HG03521 (cell line): ENCODE measurements around the gene PRIM1.
A peak's percentile ranks its signal among the peaks of the same experiment; 100 is the strongest.
"Not testable (repeated sequence)": the region's sequence is repeated elsewhere in the genome, so short reads cannot be mapped to it uniquely, and the experiment has no call there.

Experiments used
- ATAC-seq: cut with Tn5 transposase; IDR thresholded peaks from one replicate; pipeline ENCODE4 v1.9.1; 2021; ENCODE audit warnings: mild to moderate bottlenecking, moderate library complexity; ENCODE audit not compliant: unreplicated experiment

Gene PRIM1

DNA sequence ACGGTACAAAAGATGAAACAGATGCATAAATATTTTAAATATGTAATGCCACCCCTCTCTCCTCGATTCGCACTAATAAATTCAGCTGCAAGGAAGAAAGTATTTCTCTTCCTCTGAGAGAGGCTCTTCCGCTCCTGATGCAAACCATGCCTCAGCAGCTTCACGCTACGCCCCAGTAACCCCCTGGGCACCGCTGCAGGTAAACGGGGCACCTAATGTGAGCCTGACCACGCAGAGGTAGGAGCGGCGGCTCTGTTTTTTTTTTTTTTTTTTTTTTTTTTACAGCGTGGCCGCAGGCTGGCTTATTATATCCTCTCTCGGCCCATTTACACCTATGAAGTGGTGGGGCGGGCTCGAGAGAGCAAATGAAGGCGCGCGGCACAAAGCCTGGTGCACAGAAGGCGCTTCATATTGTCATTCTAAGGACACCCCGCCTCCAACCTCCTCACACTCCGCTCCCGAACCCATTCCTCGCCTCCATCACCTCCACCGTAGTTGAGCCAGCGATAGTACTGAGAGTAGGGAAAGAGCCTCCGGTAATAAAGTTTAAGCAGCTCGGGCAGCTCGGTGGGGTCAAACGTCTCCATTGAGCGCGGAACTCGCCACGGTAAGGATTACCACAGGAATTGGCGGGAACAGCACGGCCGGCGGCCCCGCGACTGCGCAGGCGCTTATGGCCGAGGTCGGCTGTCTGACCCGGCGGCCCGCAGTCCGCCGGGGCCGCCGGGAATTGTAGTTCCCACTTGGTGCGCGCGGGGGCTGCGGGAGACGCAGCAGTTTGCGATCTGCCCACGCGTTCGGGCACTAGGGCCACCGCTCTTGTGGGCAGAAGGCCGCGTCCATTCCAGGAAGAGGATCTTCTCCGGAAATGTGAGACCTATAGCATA is at the start of gene PRIM1:
Gene PRIM1, minus strand, starts transcription at position 612 of the 887 bp plus-strand sequence. Its CDS starts 25 bp downstream, at position 587.
- ATAC-seq, result peak; percentile 84

DNA sequence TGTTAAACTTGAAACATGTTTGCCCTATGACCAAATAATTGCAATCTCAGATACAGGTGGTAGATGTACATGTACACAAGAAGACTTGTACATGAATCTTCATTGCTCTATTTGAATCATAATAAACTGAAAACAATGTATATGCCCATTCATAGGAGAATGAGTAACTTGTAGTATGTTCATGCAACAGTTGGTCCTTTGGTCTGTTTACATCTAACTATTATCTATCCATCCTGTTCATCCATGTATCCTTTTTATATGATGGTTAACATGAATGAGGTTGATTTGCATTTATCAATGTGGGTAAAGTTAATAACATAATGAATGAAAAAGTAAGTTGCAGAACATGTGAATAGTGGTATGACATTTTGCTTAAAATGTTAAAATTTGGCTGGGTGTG is 48.1 kb upstream of the PRIM1 start:
- ATAC-seq, result no peak

DNA sequence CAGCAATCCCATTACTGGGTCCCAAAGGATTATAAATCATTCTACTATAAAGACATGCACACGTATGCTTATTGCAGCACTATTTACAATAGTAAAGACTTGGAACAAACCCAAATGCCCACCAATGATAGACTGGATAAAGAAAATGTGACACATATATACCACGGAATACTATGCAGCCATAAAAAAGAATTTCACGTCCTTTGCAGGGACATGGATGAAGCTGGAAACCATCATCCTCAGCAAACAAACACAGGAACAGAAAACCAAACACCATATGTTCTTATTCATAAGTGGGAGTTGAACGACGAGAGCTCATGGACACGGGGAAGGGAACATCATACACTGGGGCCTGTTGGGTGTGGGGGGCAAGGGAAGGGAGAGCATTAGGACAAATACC is 47.2 kb upstream of the PRIM1 start:
- ATAC-seq, result not testable (repeated sequence)

DNA sequence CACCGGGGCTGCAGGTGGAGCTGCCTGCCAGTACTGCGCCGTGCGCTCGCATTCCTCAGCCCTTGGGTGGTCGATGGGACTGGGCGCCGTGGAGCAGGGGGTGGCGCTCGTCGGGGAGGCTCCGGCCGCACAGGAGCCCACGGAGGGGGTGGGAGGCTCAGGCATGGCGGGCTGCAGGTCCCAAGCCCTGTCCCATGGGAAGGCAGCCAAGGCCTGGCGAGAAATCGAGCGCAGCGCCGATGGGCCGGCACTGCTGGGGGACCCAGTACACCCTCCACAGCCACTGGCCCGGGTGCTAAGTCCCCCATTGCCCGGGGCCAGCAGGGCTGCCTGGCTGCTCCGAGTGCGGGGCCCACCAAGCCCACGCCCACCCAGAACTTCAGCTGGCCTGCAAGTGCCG is 43.7 kb upstream of the PRIM1 start:
- ATAC-seq, result not testable (repeated sequence)

DNA sequence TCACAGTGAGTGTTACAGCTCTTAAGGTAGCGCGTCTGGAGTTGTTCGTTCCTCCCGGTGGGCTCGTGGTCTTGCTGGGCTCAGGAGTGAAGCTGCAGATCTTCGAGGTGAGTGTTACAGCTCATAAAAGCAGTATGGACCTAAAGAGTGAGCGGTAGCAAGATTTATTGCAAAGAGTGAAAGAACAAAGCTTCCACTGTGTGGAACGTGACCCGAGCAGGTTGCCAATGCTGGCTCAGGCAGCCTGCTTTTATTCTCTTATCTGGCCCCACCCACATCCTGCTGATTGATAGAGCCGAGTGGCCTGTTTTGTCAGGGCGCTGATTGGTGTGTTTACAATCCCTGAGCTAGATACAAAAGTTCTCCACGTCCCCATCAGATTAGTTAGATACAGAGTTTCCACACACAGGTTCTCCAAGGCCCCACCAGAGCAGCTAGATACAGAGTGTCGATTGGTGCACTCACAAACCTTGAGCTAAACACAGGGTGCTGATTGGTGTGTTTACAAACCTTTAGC is 43.0 kb upstream of the PRIM1 start:
- not testable (repeated sequence) for ATAC-seq

DNA sequence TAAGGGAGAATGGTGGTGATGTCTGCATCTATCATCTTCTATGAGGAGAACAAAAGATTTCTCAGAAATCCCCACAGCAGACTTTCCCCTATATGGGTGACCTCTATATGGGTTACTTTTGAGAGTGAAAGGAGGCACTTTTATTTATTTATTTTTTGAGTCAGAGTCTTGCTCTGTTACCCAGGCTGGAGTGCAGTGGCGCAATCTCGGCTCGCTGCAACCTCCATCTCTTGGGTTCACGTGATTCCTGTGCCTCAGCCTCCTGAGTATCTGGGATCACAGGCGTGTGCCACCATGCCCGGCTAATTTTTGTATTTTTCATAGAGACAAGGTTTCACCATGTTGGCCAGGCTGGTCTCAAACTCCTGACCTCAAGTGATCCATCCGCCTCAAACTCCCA is 41.0 kb upstream of the PRIM1 start:
- not testable (repeated sequence) for ATAC-seq

DNA sequence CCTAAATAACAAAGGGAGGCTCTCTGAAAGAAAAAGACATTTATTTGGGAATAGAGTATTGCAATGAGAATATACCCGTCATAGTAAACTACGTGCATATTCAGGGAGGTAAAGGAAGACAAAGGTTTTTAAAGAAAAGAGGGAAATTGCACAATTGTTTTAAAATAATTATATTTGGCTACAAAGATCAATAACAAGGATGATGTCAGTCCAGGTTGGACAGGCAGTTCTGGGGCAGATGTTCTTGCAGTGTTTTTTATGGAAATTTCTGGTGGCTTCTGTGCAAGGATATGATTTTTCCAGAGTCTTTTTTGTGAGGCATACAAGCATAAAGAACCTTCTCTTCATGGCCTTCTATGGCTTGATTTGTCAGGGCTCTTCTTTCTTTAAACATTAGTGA is 40.6 kb upstream of the PRIM1 start:
- no peak for ATAC-seq

DNA sequence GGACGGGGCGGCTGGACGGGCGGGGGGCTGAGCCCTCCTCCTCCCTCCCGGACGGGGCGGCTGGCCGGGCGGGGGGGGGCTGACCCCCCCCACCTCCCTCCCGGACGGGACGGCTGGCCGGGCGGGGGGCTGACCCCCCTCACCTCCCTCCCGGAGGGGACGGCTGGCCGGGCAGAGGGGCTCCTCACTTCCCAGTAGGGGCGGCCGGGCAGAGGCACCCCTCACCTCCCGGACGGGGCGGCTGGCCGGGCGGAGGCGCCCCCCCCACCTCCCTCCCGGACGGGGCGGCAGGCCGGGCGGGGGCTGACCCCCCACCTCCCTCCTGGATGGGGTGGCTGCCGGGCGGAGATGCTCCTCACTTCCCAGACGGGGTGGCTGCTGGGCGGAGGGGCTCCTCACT is 37.3 kb upstream of the PRIM1 start:
- not testable (repeated sequence) for ATAC-seq

DNA sequence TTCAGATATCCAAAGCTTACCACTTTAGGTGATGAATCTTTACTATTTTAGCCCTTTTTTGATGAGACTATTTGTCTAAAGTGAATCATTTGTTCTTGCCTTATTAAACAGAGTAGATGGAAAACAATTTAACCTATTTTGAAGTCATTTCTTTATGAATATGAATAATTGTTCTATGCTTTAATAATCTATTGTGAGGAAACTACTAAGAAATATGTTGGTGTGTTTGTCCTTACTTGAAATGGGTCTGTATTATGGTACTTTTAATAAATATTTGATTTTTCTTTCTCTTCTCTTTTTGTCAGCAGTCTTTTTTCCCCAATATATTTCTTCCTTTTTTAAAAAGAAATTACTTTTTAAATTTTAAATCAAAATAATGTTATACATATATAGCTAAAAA is 35.4 kb upstream of the PRIM1 start:
- ATAC-seq, result no peak

DNA sequence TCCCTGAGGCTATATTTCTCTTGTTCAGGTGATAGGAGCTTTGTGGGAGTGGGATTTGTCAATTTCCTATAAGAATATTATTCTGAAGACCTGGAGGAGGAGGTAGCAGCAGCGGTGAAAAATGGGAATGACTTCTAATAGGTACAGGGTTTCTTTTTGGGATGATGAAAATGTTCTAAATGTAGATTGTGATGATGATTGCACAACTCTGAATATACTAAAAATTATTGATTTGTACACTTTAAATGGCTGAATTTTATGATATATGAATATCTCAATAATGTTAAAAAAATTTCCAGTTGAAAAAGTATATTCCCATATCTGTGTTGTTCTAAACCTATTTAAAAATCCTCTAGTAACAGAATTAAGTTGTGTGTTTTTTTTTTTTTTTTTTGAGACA is 33.8 kb upstream of the PRIM1 start:
- no peak for ATAC-seq

DNA sequence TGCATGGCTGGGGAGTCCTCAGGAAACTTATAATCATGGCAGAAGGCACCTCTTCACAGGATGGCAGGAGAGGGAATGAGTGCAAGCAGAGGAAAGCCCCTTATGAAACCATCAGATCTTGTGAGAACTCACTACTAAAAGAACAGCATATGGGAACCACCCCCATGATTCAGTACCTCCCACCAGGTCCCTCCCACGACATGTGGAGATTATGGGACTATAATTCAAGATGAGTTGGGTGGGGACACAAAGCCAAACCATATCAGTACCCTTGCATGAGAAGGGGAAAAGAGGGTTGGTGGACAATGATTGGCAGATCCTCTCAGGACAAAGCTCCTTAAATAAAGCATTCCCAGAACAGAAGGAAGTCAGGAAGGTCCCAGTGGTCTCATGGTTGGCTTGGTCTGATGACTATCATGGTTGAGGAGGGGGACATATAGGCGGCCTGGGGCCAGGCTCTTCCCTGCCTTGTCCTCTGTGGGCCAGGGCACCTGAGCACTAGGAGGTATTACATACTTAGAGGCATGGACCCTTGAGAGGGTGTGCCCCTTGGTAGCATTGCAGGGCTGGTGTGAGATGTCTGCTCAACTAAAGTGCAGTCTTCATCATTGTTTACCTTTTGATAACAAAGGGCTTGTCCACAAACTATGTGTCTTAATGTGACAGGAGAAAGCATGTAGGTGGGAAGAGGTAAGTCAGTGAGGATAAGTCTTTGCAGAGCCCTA is 33.2 kb upstream of the PRIM1 start:
- no peak for ATAC-seq

DNA sequence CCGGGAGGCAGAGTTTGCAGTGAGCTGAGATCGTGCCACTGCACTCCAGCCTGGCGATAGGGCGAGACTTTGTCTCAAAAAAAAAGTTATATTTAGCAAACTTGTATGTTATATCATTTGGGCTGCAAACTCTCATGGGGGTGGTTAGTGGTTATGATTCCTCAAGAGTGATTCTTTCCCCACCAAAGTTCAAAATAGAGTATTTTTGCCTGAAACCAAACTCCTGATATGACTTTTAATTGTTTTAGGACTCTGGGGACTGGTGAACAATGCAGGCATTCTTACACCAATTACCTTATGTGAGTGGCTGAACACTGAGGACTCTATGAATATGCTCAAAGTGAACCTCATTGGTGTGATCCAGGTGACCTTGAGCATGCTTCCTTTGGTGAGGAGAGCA is 29.6 kb upstream of the PRIM1 start:
- no peak for ATAC-seq

DNA sequence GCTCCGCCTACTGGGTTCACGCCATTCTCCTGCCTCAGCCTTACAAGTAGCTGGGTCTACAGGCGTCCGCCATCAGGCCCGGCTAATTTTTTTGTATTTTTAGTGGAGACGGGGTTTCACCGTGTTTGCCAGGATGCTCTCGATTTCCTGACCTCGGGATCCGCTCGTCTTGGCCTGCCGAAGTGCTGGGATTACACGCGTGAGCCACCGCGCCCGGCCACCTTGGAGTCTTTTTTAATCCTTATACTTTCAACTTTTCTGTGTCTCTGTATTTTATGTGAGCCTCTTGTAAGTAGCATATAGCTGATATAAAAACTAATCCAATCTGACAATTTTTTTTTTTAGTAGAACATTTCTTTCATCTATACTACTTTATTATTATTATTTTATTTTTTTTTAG is 26.6 kb upstream of the PRIM1 start:
- no peak for ATAC-seq

DNA sequence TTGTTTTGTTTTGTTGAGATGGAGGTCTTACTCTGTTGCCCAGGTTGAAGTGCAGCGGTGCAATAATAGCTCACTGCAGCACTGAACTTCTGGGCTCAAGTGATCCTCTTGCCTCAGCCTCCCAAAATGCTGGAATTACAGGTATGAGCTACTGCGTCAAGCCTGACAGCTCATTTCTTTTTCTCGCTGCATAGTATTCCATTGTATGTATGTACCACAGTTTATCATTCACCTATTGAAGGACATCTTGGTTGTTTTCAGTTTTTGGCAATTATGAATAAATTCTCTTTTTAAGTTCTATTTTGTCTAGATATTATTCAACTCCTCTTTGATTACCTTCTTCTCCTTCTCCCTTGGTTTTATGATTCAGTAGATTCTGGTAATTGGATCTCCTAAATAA is 24.5 kb upstream of the PRIM1 start:
- no peak for ATAC-seq

DNA sequence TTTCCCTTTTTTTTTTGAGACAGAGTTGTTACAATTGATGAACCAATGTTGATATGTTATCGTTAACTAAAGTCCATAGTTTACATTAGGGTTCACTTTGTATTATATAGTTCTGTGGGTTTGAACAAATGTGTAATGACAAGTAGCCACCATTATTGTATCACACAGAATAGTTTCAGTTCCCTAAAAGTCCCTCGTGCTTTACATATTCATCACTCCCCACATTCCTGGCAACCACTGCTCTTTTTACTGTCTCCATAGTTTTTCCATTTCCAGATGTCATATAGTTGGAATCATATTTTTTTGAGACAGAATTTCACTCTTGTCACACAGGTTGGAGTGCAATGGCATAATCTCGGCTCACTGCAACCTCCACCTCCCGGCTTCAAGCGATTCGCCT is 23.5 kb upstream of the PRIM1 start:
- ATAC-seq, result no peak

DNA sequence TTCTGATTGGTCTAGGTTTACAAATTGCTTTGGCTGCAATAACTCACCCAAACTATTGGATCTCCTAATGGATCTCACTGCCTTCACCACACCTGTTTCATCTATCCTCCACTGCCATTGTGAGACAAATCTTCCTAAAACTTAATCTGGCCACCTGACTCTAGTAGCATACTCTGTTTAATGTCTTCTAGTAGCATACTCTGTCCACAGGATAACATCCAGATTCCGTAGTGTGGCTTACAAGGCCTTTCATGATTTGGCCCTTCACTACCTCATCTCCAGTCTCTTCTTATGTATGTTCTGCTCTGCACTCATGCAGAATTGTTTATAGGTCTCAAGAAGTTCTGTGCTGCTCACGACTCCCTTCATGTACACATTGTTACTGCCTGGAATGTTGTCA is 21.0 kb upstream of the PRIM1 start:
- no peak for ATAC-seq

DNA sequence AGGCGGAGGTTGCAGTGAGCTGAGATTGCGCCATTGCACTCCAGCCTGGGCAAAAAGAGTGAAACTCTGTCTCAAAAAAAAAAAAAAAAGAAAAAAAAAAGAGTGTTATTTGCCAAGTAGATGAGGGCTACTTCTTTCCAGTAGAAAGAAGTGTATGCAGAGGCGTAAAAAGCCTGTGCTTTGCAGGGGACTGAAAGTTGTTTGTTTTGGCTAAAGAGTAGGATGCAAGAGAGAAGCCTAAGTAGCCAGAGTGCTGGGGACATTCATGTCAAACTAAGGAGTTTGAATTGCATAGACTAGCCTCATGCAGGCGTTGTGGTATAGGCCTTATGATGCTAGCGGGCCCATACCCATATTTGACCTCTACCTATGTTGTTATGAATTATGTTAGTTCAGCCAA is 20.5 kb upstream of the PRIM1 start:
- ATAC-seq, result no peak

DNA sequence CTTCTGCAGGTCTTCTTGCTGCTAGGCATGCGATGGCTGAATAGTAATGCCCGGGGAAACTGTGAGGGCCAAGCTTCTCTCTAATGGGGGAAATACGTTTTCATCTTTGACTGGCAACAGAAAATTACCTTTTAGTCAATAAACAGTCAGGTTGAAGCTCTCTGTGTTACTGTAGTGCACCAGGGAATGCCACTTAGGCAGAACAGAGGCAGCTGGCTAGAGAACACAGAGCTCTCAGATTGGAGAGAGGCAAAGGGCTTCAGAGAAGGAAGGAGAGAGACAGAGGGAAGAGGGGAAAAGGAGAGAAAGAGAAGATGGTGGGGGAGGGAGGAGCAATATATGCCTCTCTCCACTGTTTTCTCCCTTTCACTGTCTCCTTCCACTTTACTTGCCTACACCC is 17.7 kb upstream of the PRIM1 start:
- no peak for ATAC-seq

DNA sequence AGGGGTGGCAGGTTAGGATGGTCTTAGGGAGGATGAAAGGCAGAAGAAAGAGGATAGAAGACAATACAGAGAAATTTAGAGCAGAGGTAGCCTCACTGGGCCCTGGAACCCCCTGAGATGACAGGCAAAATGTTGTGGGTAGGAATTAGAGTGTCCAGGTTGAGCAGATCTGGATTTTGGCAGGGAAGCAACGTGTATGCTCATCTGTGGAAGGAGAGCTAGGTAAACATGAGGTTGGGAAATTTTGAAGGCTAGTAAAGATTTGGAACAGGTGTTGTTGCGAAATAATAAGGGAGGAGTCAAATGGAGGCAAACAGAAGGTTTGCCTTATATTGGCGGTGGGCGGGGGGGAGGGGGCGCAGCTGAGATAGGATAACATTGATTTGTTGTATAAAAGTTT is 16.3 kb upstream of the PRIM1 start:
- no peak for ATAC-seq

DNA sequence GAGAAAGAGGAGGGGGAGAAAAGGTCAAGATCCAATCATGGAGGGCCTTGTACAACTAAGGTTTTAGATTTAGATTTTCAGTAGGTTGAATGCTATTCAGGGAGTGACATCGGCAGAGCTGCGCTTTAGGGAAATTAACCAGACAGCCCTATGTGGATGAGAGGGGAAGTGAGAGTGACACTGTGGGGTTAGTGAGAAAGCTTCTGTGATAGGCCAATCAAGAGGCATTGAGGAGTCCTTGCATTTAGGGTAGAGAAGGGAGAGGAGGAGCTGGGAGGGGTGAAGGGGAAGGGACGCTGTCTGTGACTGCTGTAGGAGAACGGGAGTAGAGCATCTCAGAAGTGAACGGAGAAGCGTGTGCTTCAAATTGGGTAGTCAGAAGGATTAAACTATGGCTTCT is 14.4 kb upstream of the PRIM1 start:
- peak; percentile 90 for ATAC-seq

DNA sequence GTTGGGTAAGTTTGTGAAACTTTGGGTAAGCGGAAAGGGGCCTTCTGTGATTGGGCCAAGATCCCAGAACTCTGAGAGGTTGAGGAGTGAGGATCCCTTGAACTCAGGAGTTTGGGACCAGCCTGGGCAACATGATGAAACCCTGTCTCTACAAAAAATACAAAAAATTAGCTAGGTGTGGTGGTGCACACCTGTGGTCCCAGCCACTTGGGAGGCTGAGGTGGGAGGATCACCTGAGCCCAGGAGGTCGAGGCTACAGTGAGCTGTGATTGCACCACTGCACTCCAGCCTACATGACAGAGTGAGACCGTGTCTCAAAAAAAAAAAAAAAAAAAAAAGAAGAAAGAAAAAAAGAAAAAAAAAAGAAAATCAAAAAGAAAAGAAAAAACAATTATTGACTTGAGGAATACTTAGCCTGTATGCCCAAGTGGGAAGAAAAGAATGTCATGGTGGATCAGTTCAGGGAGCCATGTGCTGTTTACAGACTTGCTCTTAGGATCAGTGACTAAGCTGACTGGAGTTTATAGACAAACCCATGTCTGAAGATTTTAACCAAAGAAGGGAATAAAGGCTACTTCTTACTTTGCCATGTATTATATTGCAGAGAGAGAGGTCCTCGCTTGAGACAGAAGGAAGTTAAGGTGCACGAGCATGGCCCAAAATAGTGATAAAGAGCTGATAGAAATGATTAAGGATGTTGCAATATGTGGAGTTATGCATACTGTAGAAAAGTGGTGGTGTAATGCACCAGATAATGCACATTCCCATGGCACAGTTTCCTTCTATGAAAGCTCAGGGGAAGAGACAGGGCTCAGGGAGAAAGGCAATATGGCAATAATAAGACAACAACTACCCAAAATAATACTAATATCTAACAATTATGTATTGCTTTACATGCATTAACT is 11.9 kb upstream of the PRIM1 start:
- ATAC-seq, result no peak
